GM18520 (cell line): ENCODE data around the gene VSX1.

Source experiments
- ATAC-seq: cut with Tn5 transposase; IDR thresholded peaks from one replicate; pipeline ENCODE4 v1.9.1; 2021; ENCODE audit not compliant: unreplicated experiment

VSX1 gene

GRCh38 chr20:25088267-25088666 lies 6.3 kb upstream of the VSX1 start:
- no peak for ATAC-seq

GRCh38 chr20:25087186-25087929 lies 5.4 kb upstream of the VSX1 start:
- no peak for ATAC-seq

GRCh38 chr20:25085756-25086495 lies 4.0 kb upstream of the VSX1 start:
- ATAC-seq: no peak

GRCh38 chr20:25084626-25085187 lies 2.8 kb upstream of the VSX1 start:
- no peak for ATAC-seq

GRCh38 chr20:25083773-25084625 lies 2.1 kb upstream of the VSX1 start:
- no peak for ATAC-seq

- no peak for ATAC-seq
Observed at GRCh38 chr20:25083141-25083772, 1.3 kb upstream of the VSX1 start.

- ATAC-seq: no peak
Observed at GRCh38 chr20:25082498-25082873, 545 bp upstream of the VSX1 start.

- no peak for ATAC-seq
Observed at GRCh38 chr20:25081065-25081729, 744 bp downstream of the VSX1 start.

GRCh38 chr20:25079171-25079570 lies 2.8 kb downstream of the VSX1 start:
- ATAC-seq: no peak

GRCh38 chr20:25078662-25079061 lies 3.3 kb downstream of the VSX1 start:
- ATAC-seq: no peak

- no peak for ATAC-seq
Observed at GRCh38 chr20:25077610-25078169, 4.3 kb downstream of the VSX1 start.

GRCh38 chr20:25076731-25077609 lies 5.0 kb downstream of the VSX1 start:
- ATAC-seq: no peak

GRCh38 chr20:25076201-25076600 lies 5.7 kb downstream of the VSX1 start:
- ATAC-seq: no peak

GRCh38 chr20:25073544-25073943 lies 8.4 kb downstream of the VSX1 start:
- ATAC-seq: no peak

- ATAC-seq: no peak
Observed at GRCh38 chr20:25072226-25072811, 9.6 kb downstream of the VSX1 start.

- no peak for ATAC-seq
Observed at GRCh38 chr20:25071734-25072133, 10.2 kb downstream of the VSX1 start.

- no peak for ATAC-seq
Observed at GRCh38 chr20:25070821-25071473, 11.0 kb downstream of the VSX1 start.
